D721Med (cell line): ENCODE results near the gene ARIH2.
A peak's percentile ranks its signal among the peaks of the same experiment; 100 is the strongest.

Experiments used
- DNase-seq: peaks from one replicate; pipeline ENCODE4 v3.0.0; 2011; ENCODE audit warnings: low spot score; ENCODE audit not compliant: insufficient read length
- FAIRE-seq: peaks from 2 replicates; lab custom pipeline; 2011; peaks lifted over from hg19 to GRCh38; lab: Jason Lieb, UNC
- CTCF ChIP-seq: IDR thresholded peaks from 2 replicates; pipeline ENCODE4 v1.5.1; 2012; ENCODE audit warnings: mild to moderate bottlenecking, control low read depth; ENCODE audit not compliant: insufficient read depth; ENCODE audit errors: missing control alignments

The ARIH2 gene

GRCh38 chr3:49021213-49021812 lies 102.7 kb downstream of the ARIH2 start:
- no peak for FAIRE-seq
- TF ChIP-seq CTCF: no peak
- DNase-seq: peak; percentile 85

GRCh38 chr3:49021813-49022687 lies 103.4 kb downstream of the ARIH2 start, which contains the start of gene NDUFAF3:
TSS of gene NDUFAF3 (plus strand) at chr3:49022121. CDS start at chr3:49022145, 24 bp downstream.
- TF ChIP-seq CTCF: peak; percentile 78
- FAIRE-seq (no peak), DNase-seq (peak; percentile 79)

- TF ChIP-seq CTCF: no peak
- DNase-seq: no peak
- no peak for FAIRE-seq
Observed at GRCh38 chr3:49022688-49023171, 104.1 kb downstream of the ARIH2 start.

- TF ChIP-seq CTCF: no peak
- no peak for DNase-seq
Observed at GRCh38 chr3:49023775-49024174, 105.1 kb downstream of the ARIH2 start.

GRCh38 chr3:49024449-49024848 lies 105.8 kb downstream of the ARIH2 start:
- DNase-seq: no peak
- no peak for FAIRE-seq

More at GRCh38 chr3:49023775-49024174, 105.1 kb downstream of the ARIH2 start:
- no peak for FAIRE-seq

GRCh38 chr3:49025005-49025792 lies 106.6 kb downstream of the ARIH2 start:
- no peak for TF ChIP-seq CTCF
- FAIRE-seq (no peak), DNase-seq (no peak)

More at GRCh38 chr3:49024449-49024848, 105.8 kb downstream of the ARIH2 start:
- TF ChIP-seq CTCF: no peak
